ENCODE measurements around the gene PPFIA3.

- TF ChIP-seq GATA3 (IDR thresholded peaks at IDR 0.05; ENCODE audit: low read depth, low read length) (no peak), GATA2 (IDR thresholded peaks at IDR 0.05; ENCODE audit: low read depth, low read length) (no peak)
These were observed 5.8 kb downstream of the PPFIA3 start for GRCh38 chr19:49125025-49125731.

All from SH-SY5Y (cell line).